Measurements from ENCODE around the gene TMEM132C.

Gene TMEM132C

DNA sequence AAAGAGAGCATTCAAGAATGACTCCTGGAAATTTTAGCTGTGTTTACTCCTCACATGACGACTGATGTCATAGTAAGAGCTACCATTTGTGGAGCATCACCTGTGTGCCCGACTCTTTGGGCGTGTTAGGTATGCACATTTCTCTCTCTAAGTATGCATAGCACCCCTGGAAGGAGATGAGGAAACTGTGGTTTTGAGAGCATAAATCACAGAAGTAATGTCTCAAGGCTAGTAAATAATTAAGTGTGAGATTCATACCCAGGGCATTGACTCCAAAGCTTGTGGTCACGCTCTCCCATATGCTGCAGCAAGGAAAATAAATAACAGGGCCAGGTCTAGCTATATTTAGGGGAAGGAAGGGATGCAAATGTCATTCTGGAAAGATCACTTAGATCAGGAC is 340.7 kb downstream of the TMEM132C start:
- DNase-seq (ENCODE audit: low read depth in 2 of 2) = no peak

GRCh38 chr12:128609861-128610260 is 342.9 kb downstream of the TMEM132C start:
- no peak for DNase-seq (ENCODE audit: low read depth in 2 of 2)

DNA sequence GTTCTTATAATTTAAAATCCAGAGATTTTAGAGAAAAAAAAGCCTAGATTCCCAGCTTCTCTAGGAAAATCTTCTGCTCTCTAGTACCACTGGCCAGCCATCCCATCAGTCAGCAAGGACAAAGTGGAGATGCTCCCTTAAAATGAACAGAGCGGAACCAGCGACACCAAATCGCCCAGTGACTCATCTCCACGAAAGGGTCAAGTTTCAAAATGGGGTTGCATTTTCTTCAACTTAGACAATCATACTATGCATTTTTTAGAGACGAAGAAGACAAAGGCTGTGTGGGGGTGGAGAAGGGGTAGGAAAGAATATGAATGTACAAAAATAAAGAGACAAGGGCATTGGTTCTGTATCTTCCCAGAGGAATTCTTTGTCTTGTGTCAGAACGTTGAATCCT is 344.8 kb downstream of the TMEM132C start:
- DNase-seq (ENCODE audit: low read depth in 2 of 2) = no peak

DNA sequence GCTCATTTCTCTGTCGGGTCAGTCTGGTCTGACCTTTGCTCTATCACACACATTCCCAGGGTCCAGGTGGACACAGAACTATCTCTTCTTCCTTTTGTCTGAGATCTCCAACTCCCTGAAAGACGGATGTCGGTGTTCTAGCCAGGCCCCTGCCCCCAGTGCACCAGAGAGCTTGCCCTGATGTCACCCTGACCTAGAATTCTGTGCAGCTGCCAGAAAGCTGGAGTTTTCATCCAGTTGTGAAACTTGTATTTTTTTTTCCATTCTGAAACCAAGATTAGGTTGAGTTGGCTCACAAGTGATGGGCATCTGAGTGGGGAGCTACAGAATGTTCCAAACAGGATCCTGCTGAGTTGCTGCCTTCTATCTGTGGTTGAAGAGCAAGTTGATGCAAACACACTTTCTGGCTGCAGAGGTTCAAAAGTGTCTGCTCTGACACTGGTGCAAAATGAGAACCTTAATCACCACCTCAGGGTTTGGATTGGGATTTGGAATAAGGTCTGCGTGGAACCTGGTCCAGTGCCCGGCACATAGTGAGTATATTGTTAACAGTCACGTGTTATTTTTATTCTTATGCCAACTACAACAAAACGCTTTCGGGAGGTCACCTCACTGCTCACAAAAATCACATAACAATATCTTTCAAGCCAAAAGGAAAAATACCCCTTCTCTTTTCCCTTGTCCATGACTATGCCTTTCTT is 345.3 kb downstream of the TMEM132C start:
- DNase-seq (ENCODE audit: low read depth in 2 of 2) = no peak

- DNase-seq (ENCODE audit: low read depth in 2 of 2) = no peak
Observed at GRCh38 chr12:128613837-128614590, 347.0 kb downstream of the TMEM132C start.

GRCh38 chr12:128617304-128617833 is 350.4 kb downstream of the TMEM132C start:
- DNase-seq (ENCODE audit: low read depth in 2 of 2) = no peak

- DNase-seq (ENCODE audit: low read depth in 2 of 2) = no peak
Observed at GRCh38 chr12:128619263-128619662, 352.3 kb downstream of the TMEM132C start.

DNA sequence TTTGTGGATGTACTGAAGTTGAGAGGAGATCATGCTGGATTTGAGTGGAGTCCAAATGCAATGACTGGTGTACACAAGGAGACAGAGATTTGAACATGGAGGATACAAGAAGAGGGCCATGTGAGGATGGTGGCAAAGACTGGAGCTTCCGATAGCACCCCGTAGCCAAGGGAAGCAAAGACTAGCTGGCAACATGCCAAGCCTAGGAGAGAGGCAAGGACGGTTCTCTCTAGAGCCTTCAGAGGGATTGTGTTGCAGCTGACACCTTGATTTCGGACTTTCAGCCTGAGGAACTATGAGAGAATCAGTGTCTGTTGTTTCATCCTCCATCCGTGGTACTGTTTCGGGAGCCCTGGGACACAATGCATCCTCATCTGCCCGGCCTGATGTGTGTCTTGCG is 354.3 kb downstream of the TMEM132C start:
- no peak for DNase-seq (ENCODE audit: low read depth in 2 of 2)

DNA sequence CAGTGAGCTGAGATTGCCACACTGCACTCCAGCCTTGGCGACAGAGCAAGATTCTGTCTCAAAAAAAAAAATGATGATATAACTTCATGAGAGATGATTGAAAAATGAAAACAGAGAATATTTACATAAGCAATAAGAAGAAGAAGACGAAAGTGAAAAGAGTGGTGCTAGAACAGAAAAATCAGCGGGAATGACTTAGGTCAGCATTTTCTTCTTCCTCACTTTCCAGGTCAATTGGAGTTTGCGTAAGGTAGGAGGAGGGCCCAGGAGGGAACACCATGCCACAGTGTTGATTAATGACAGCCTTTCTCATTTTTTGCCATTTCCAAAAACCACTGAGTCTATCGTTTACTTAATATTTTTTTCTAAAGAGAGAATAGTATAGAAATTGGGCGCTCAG is 356.8 kb downstream of the TMEM132C start:
- no peak for DNase-seq (ENCODE audit: low read depth in 2 of 2)

- DNase-seq (ENCODE audit: low read depth in 2 of 2) = no peak
Observed at GRCh38 chr12:128626808-128627320, 359.9 kb downstream of the TMEM132C start.

- DNase-seq (ENCODE audit: low read depth in 2 of 2) = no peak
Observed at GRCh38 chr12:128627659-128628058, 360.7 kb downstream of the TMEM132C start.

DNA sequence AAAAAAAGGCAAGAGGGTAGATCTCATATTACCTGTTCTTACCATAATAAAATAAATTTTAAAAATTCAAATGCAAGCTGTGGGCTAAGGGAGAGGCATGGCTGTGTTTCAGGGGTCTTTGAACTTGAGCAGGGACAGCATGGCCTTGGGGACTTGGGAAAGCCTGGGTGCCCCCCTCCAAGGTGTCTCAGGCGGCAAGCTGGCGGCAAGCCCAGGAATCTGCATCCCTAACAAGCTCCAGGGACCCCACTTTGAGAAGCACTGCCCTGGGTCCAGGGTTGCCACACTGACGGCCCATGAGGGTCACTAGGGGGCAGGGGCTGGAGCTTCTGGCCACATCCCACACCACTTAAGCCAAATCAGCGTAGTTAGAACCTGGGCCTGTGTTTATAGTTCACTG is 363.0 kb downstream of the TMEM132C start:
- DNase-seq (ENCODE audit: low read depth in 2 of 2) = no peak

- no peak for DNase-seq (ENCODE audit: low read depth in 2 of 2)
Observed at GRCh38 chr12:128637642-128638606, 371.0 kb downstream of the TMEM132C start.

- no peak for DNase-seq (ENCODE audit: low read depth in 2 of 2)
Observed at GRCh38 chr12:128639089-128639488, 372.1 kb downstream of the TMEM132C start.

- DNase-seq (ENCODE audit: low read depth in 2 of 2) = no peak
Observed at GRCh38 chr12:128643155-128643554, 376.2 kb downstream of the TMEM132C start.

GRCh38 chr12:128644664-128645296 is 377.8 kb downstream of the TMEM132C start:
- peak; percentile 3 to 9 for DNase-seq (ENCODE audit: low read depth in 2 of 2)

GRCh38 chr12:128649902-128650301 is 382.9 kb downstream of the TMEM132C start:
- no peak for DNase-seq (ENCODE audit: low read depth in 2 of 2)

GRCh38 chr12:128652136-128652751 is 385.3 kb downstream of the TMEM132C start:
- no peak for DNase-seq (ENCODE audit: low read depth in 2 of 2)

- DNase-seq (ENCODE audit: low read depth in 2 of 2) = no peak
Observed at GRCh38 chr12:128654468-128654867, 387.5 kb downstream of the TMEM132C start.

GRCh38 chr12:128657378-128657777 is 390.4 kb downstream of the TMEM132C start:
- no peak for DNase-seq (ENCODE audit: low read depth in 2 of 2)

Data from activated CD4-positive, alpha-beta T cell treated with anti-CD3 and anti-CD28 coated beads for 24 hours (primary cell).